GM19193 (cell line): ENCODE results near the gene TEC.

Experiments
- POLR2A ChIP-seq: IDR thresholded peaks from 4 replicates; pipeline ENCODE4 v1.6.1; 2011; ENCODE audit not compliant: insufficient read depth, insufficient read length; ENCODE audit errors: extremely low read depth

Gene TEC

DNA sequence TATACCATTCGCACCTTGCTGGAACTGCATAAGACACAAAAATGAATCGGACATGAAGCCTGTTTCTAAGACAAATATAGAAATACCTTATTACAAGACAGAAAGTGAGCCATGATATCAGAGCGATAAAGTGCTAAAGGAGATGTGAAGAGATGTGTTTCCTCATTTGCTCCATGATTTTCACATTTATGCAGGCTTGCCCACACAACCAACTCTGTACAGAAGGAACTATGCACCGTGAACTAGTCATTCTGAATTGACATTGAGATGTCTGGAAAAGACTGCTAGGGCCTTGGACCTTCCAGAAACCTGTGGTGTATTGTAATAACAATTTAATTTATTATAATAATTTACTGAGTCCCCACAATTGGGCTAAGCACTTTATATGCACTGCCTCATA is 97.0 kb downstream of the TEC start:
- no peak for TF ChIP-seq POLR2A

DNA sequence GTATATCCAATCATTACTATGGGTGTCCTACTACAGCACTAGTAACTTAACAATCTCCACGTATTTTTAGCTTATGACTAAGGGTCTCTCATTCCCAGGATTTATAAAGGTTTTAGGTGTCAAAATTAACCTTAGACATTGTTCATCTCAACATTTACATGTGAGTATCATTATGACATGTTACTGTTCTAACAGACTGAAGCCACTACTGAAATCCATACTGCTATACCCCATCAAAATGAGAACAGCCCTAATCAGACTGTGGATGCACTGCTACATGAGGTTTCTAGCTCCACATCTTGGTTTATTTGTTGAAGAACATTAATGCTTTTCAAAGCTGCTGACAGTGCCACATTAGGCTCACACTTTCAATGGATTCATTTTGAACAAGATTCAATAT is 100.0 kb downstream of the TEC start:
- TF ChIP-seq POLR2A = no peak

DNA sequence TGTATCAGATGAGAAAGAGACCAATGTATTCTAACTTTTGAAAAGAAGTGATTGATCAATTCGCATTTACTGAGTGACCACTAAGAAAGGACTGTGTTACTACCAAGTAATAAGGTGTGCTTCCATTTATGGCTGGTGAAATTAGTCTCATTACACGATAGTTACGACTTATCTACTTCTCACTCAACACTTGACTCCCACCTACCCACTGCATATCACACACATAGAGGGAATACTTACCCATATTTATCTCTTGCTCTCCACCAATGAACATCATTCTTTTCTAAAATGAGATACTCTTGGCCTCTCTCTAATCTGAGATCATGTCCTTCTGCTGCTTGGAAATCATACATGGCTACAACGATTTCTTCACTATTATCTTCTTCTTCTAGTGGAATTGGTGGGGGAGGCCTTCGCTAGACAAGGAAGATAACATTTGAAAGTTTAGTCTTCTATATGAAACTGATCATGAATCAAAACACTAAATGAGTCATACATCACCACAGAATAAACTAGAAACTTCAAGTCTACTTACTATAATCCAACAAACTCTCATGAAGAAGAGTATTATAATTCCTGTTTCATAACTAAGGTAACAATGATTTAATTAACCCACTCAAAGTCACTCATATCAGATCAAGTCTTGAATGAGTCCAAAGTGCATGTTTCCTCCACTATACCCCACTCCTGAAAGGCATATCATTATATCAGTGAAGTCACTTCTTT is 101.9 kb downstream of the TEC start:
- TF ChIP-seq POLR2A = no peak

DNA sequence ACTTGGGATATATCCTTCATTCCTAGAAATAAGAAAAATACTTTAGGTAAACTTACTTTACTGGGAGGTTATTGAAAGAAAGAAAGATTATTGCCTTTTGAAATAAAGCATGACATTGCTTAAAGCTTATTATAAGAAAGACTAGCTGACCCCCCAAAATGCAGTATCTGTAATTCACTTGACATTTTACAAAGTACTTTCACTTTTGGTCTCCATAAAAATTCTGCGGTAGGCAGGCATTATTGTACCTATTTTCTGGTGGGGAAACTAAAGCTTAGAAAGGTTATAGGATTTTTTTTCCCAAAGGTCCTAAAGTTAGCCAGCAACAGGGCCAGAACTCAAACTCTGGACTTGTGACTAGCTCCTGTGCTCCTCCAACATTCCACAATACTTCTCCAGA is 105.9 kb downstream of the TEC start:
- no peak for TF ChIP-seq POLR2A

- no peak for TF ChIP-seq POLR2A
Observed at GRCh38 chr4:48162162-48162561, 107.5 kb downstream of the TEC start.

GRCh38 chr4:48157271-48157670 is 112.4 kb downstream of the TEC start:
- no peak for TF ChIP-seq POLR2A

GRCh38 chr4:48156423-48156822 is 113.2 kb downstream of the TEC start:
- TF ChIP-seq POLR2A = no peak

GRCh38 chr4:48153791-48154550 is 115.7 kb downstream of the TEC start:
- TF ChIP-seq POLR2A = no peak

DNA sequence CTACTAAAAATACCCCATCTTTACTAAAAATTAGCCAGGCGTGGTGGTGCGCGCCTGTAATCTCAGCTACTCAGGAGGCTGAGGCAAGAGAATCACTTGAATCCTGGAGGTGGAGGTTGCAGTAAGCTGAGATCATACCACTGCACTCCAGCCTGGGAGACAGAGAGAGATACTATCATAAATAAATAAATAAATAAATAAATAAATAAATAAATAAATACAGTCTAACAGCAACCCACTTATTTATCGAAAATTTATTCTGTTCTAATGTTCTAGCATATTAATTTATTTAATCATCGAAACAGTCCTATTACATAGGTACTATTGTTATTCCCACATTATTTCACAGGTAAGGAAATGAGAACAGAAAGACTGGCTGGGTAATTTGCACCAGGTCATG is 117.4 kb downstream of the TEC start:
- no peak for TF ChIP-seq POLR2A

GRCh38 chr4:48149827-48150370 is 119.7 kb downstream of the TEC start:
- TF ChIP-seq POLR2A = no peak

- TF ChIP-seq POLR2A = no peak
Observed at GRCh38 chr4:48147621-48148020, 122.0 kb downstream of the TEC start.

DNA sequence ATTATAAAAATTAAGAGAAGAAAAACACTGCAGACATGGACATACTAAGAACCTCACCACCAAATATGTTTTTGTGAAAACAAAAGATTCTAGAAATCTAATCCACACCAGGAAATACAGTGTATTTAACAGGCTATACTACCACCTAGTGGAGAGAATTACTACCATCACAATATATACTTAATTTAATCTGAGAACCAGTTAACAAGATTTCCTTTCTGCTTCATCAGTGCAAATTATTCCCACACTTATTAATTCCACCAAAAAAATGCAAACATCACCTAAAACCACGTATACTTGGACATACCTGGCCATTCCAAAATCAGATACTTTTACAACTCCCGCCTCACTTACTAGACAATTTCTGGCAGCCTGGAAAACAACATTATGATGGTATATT is 128.6 kb downstream of the TEC start:
- TF ChIP-seq POLR2A = no peak

DNA sequence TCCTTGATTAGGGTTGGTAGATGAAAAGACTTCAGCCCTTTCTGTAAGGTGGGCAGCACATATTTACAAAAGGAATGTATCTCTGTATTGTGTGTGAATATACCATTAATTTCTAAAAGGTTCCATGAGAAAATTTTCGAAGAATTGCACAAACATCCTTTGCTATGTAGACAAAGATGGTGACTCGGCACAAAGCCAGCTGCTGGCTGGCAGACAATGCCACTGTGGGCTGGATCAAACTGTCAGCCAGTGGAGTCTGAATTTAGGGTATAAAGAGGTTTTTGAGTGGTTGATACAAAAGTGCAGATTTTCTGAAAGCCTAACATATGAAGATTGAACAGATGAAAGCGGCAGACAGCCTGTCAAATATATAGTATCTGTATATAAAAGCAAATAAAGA is 129.9 kb downstream of the TEC start:
- no peak for TF ChIP-seq POLR2A

DNA sequence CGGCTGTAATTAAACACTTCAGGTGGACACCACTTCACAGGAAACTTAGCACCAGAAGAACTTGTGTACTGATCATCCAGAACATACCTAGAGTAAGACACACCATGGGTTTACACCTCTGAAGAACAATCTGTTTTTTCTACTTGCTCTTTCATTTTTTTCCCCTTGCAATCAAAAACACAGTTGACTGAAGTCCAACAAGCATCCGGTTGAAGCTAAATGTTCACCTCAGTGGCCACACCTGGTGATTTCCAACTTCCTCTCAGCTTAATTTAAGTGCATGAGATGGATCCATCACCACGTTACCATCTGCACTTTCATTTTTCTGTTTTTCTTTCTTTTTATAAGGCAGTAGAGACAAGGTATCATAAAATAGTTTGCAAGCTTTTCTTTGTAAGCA is 130.7 kb downstream of the TEC start:
- TF ChIP-seq POLR2A = no peak

DNA sequence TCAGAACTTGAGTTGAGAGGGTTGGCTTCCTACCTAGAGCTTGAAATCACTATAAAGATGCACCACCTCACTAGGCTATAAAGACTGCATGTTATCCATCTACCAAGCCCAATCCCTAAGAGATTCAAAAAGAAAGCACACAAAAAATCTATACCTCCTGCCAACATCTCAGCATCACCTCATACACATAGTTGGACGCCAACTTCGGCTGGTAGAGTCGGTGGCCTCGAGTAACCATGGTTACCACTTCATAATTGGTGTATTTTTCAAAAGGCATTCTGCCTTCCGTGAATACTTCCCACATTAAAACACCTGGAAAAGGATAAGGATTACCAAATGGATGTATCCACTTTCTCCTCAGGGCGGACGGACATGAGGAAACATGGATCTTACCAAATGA is 131.1 kb downstream of the TEC start:
- no peak for TF ChIP-seq POLR2A

DNA sequence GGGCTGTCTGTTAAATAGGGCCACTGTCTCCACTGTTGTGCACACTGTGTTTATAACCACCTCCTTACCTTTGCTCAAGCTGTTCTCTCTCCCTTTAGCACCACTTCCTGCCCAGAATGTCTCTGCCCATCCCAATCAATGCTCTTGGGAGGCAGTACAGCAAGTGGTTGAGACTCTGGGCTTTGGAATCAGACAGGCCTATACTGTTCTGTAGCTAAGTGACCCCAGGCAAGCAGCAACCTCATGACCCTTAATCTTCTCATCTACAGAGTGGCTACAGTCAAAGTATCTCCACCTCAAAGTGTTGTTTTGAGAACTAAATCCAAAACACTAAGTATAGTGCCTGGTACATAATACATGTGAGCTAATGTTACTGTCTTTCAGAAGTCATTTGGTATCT is 131.8 kb downstream of the TEC start:
- no peak for TF ChIP-seq POLR2A

- TF ChIP-seq POLR2A = no peak
Observed at GRCh38 chr4:48134081-48134480, 135.6 kb downstream of the TEC start, which contains the start of gene TXK. TSS of gene TXK (minus strand) at chr4:48134250. CDS start at chr4:48134170, 80 bp downstream.

DNA sequence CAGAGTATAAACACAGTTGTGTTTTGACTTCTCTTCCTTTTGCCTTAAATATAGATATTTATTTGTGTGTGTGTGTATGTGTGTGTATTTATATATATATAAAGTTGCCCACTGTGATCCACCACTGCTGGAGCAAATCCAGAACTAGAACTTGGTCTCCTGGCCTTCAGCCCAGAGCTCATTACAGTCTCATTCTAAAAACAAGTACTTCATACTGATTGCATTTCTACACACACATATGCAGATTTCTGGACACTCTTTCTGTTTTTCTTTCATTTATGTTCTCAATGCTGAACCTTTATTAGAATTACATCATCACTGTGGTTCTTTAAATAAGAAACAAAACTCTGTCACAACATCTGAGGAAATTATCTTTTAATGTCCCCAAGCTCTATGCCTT is 136.0 kb downstream of the TEC start:
- no peak for TF ChIP-seq POLR2A
